ENCODE measurements around the gene FGB. TPM values are rescaled to one million over a fixed set of nuclear protein-coding genes. Genes with fewer than 3 reads are reported as not detected.
A peak's percentile ranks its signal among the peaks of the same experiment; 100 is the strongest.

Gene FGB
- total and polyA plus RNA-seq, 2 of the 13 experiments (the other 11 are each of a cell fraction or from before 2014, with no cell fraction given), result 226 to 784 TPM

GRCh38 chr4:154617820-154618317 lies 55.1 kb downstream of the FGB start (continued):
- TF ChIP-seq KDM5B (CRISPR knock-in tag; IDR thresholded peaks at IDR 0.05; ENCODE audit: borderline replicate concordance), result no peak
- TF ChIP-seq NR0B2 (CRISPR knock-in tag; IDR thresholded peaks at IDR 0.05), result no peak
- TF ChIP-seq CENPX (CRISPR knock-in tag; IDR thresholded peaks at IDR 0.05), result no peak
- TF ChIP-seq ZFYVE20 (CRISPR knock-in tag; IDR thresholded peaks at IDR 0.05; ENCODE audit: borderline replicate concordance, low read depth), result no peak
- TF ChIP-seq GABPA (IDR thresholded peaks at IDR 0.05; ENCODE audit: low read depth, low read length), result no peak
- TF ChIP-seq GABPA (CRISPR knock-in tag; IDR thresholded peaks at IDR 0.05; ENCODE audit: low read depth), result peak; percentile 54; the same call in 1 of the 2 replicates
- no peak for TF ChIP-seq ZNF292 (CRISPR knock-in tag; IDR thresholded peaks at IDR 0.05; ENCODE audit: borderline replicate concordance, low read depth)
- no peak for TF ChIP-seq ZNF660 (CRISPR knock-in tag; IDR thresholded peaks at IDR 0.05; ENCODE audit: borderline replicate concordance, low read depth)
- TF ChIP-seq, protein P1, sequence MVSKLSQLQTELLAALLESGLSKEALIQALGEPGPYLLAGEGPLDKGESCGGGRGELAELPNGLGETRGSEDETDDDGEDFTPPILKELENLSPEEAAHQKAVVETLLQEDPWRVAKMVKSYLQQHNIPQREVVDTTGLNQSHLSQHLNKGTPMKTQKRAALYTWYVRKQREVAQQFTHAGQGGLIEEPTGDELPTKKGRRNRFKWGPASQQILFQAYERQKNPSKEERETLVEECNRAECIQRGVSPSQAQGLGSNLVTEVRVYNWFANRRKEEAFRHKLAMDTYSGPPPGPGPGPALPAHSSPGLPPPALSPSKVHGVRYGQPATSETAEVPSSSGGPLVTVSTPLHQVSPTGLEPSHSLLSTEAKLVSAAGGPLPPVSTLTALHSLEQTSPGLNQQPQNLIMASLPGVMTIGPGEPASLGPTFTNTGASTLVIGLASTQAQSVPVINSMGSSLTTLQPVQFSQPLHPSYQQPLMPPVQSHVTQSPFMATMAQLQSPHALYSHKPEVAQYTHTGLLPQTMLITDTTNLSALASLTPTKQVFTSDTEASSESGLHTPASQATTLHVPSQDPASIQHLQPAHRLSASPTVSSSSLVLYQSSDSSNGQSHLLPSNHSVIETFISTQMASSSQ (IDR thresholded peaks at IDR 0.05; ENCODE audit: low read depth), result peak; percentile 99
- TF ChIP-seq, protein P1 (CRISPR knock-in tag; IDR thresholded peaks at IDR 0.05; ENCODE audit: borderline replicate concordance), result peak; percentile 99
- TF ChIP-seq MIXL1 (CRISPR knock-in tag; IDR thresholded peaks at IDR 0.05), result peak; percentile 97
- no peak for TF ChIP-seq MTA1 (CRISPR knock-in tag; IDR thresholded peaks at IDR 0.05; ENCODE audit: borderline replicate concordance)
- TF ChIP-seq ZNF549 (CRISPR knock-in tag; IDR thresholded peaks at IDR 0.05), result no peak
- no peak for TF ChIP-seq TRIM24 (CRISPR knock-in tag; IDR thresholded peaks at IDR 0.05)
- TF ChIP-seq HES4 (CRISPR knock-in tag; IDR thresholded peaks at IDR 0.05; ENCODE audit: borderline replicate concordance), result no peak
- no peak for TF ChIP-seq NFE2L2 (IDR thresholded peaks at IDR 0.05; ENCODE audit: low read length)
- TF ChIP-seq ZBTB7B (CRISPR knock-in tag; IDR thresholded peaks at IDR 0.05), result peak; percentile 71; the same call in 1 of the 2 replicates
- TF ChIP-seq NCOA5 (CRISPR knock-in tag; IDR thresholded peaks at IDR 0.05), result peak; percentile 62; the same call in 1 of the 2 replicates
- peak; percentile 99 for TF ChIP-seq MEF2D (CRISPR knock-in tag; IDR thresholded peaks at IDR 0.05)
- peak; percentile 92 for TF ChIP-seq ASH2L (IDR thresholded peaks at IDR 0.05; ENCODE audit: insufficient read length, low read depth, low read length)
- TF ChIP-seq ZNF644 (CRISPR knock-in tag; IDR thresholded peaks at IDR 0.05; ENCODE audit: low read depth), result 0 out of 2 replicates have a peak, but pooled peaks have one; percentile 44
- TF ChIP-seq ZFP91 (CRISPR knock-in tag; IDR thresholded peaks at IDR 0.05; ENCODE audit: borderline replicate concordance), result no peak
- TF ChIP-seq, protein P2, sequence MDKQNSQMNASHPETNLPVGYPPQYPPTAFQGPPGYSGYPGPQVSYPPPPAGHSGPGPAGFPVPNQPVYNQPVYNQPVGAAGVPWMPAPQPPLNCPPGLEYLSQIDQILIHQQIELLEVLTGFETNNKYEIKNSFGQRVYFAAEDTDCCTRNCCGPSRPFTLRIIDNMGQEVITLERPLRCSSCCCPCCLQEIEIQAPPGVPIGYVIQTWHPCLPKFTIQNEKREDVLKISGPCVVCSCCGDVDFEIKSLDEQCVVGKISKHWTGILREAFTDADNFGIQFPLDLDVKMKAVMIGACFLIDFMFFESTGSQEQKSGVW (CRISPR knock-in tag; IDR thresholded peaks at IDR 0.05; ENCODE audit: borderline replicate concordance), result no peak
- TF ChIP-seq ZNF605 (CRISPR knock-in tag; IDR thresholded peaks at IDR 0.05), result no peak
- peak; percentile 93 for TF ChIP-seq FOXK2 (IDR thresholded peaks at IDR 0.05)
- TF ChIP-seq ELF4 (CRISPR knock-in tag; IDR thresholded peaks at IDR 0.05; ENCODE audit: borderline replicate concordance), result peak; percentile 73; the same call in 1 of the 2 replicates
